Effector CD4-positive, alpha-beta T cell (primary cell): ENCODE measurements around the gene MYO7A.
"Not testable (repeated sequence)": the region's sequence is repeated elsewhere in the genome, so short reads cannot be mapped to it uniquely, and the experiment has no call there.

Experiments
- DNase-seq: peaks from one replicate; pipeline ENCODE4 v3.0.0-alpha.2; 2020

MYO7A gene

DNA sequence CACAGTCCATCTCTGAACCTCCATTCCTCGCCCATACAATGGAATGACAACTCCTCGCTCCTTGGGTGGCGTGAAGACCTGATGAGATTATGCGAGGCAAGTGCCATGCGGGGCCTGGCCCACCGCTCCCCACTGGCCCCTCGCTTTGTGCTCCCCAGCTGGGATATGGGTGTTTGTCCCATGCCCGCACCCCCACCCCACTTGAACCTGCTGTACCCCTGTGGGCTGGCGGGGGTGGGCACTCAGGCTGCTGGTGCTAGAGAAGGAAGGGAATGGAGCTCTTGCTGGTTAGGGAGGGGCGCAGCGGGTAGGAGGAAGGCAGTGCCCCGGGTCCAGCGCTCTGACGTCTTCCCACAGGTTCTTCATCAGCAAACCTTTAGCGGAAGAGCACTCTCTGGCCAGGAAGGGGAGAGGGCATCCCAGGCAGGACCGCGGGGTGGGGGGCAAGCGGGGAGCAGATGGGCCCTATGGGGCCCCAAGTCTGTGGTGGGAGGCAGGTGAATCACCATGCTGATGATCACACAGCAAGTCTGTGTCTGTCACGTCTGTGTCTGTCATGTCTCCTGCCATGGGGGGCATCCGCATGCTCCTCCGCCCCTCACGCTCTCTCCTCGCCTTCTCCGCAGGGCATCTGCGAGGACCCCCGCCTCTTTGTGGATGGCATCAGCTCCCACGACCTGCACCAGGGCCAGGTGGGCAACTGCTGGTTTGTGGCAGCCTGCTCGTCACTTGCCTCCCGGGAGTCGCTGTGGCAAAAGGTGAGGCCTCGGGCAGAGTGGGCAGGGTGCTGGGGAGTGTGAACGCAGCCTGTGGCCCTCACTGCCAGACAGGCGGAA, 34.8 kb upstream of the MYO7A start:
- no peak for DNase-seq

- DNase-seq = no peak
Measured at GRCh38 chr11:77093987-77094840, 33.8 kb upstream of the MYO7A start.

- no peak for DNase-seq
Measured at GRCh38 chr11:77094841-77095365, 33.1 kb upstream of the MYO7A start.

DNA sequence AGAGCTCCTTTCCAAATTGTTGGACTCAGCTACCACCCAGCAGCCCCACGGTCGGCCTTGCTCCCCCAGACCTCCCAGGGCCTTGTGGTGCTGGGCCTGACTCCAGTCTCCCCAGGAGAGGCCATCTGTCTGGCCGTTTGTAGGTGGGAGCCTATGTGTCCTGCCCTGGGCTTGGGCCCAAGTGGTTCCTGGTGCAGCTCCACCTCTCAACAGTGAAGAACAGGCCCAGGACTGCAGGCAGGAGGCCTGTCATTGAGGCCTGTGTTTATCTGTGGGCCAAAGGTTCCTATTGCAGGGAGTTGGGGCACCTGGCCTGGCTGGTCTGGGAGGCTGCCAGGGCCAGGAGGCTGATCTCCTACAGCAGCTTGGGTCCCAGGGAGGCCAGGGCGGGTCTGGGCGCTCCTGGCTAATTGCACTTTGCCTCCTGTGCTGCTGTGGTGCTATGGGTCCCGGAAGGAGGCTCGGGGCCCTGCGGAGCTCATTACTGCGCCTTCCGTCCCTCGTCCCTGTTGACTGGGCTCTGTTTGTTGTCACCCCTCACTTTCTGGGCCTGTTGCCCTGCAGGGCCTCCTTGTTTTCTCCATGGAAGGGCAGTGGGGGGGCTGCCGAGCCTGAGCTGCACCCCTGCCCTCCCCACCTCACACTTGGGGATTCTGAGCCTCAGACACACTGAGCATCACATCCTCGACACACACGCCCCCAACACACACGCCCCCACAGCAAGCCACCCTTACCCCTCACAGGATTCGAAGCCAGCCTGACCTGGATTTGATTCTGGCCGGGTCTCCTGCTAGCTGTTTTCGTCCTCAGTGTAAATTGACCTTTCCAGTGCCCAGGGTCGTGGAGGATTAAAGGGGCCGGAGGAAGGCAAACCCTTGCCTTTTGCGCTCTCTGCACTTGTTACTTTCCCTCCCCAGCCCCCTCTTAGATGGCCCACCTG, 32.2 kb upstream of the MYO7A start:
- no peak for DNase-seq

- no peak for DNase-seq
Measured at GRCh38 chr11:77096591-77097019, 31.4 kb upstream of the MYO7A start.

DNA sequence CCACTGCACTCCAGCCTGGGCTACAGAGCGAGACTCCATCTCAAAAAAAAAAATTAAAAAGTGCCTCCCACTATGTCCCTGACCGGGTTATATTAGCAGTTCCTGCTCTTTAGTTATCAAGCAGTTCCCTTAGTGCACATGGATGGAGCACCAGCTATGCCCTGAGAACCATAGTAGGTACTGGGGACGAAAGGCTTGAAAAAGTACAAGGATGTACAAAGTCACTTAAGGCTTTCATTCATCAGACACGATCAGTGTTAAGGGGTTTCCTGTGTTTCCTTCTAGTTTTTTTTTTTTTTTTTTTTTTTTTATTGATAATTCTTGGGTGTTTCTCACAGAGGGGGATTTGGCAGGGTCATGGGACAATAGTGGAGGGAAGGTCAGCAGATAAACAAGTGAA, 30.9 kb upstream of the MYO7A start:
- DNase-seq = not testable (repeated sequence)

- no peak for DNase-seq
Measured at GRCh38 chr11:77100166-77101042, 27.6 kb upstream of the MYO7A start.

DNA sequence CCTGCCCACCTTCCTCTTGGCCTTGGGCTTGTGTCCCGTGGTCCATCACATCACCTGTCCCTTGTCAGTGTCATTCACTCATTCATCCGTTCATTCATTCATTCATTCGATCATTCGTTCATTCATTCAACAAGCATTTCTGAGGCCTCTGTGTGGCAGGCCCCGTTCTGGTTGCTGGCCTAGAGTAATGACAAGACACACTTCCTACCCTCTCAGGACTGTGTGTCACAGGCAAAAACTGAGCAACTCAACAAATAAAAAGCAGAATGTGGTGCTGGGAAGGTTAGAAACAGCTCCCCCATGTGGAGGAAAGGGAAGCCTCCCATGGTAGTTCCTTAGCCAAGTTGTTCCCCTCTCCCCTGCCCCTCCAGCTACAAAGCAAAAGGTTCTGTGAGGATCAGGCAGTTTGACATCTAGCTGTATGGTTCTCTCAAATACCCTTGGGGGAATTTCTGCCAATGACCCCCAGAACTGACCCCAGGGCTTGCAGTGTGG, 27.0 kb upstream of the MYO7A start:
- DNase-seq = no peak

- no peak for DNase-seq
Measured at GRCh38 chr11:77102246-77103210, 25.5 kb upstream of the MYO7A start, which contains the start of gene OMP. Gene OMP (plus strand): TSS chr11:77102840. CDS start chr11:77102840, 0 bp downstream.

DNA sequence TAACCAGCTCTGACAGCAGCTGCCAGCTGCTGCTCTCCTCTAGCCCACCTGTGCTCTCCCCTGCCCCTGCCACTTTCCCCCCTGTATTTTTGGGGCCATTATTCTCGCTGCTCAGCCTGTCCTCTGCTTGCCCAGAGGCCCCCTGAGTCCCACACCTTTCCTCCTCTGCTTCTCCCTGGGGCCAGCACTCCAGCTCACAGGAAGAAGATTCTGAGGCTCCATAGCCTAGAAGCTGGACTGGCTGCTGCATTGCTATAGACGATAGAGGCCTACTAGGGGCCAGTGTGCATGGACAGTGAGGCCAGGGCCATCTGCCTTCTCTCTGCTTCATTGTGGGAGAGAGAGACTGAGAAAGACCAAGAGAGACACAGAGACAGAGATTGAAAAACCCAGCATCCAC, 24.7 kb upstream of the MYO7A start:
- no peak for DNase-seq

DNA sequence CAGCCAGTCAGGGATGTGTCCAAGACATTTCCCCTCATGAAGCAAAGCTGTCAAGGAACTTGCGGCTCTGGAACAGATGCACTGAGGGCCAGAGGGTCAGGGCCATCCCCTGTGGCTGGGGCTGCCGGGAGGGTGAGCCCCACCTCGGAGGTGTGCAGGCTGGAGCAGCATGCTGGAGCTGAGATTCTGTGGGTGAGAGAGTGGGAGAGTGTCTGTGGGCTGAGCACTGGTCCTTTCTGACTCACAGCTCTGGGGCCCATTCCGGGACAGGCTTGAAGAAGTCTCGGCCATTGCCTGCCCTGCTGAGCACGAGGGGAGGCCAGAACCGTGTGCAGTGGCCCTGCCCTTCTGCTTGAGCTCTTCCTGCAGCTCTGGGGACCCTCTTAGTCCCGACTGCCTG, 23.3 kb upstream of the MYO7A start:
- no peak for DNase-seq

DNA sequence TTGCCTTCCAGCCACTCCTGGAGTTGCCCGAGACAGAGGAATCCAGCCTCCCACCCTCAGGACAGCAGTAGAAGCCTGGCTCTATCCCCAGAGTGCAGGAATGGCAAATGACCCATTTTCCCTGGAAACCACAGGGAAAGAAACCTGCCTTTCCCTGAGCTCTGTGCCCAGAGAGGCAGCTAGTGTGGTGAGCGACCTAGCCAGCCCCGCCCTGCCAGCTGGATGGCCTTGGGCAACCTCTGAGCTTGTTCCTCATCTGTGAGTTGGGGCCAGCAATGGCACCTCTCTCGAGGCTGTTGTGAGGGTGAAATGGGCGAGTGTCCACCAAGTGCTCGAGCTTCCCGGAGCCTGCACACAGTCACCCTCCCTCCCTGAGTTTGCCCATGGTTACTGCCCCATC, 21.7 kb upstream of the MYO7A start:
- DNase-seq = no peak

GRCh38 chr11:77106759-77107158, 21.3 kb upstream of the MYO7A start:
- no peak for DNase-seq

DNA sequence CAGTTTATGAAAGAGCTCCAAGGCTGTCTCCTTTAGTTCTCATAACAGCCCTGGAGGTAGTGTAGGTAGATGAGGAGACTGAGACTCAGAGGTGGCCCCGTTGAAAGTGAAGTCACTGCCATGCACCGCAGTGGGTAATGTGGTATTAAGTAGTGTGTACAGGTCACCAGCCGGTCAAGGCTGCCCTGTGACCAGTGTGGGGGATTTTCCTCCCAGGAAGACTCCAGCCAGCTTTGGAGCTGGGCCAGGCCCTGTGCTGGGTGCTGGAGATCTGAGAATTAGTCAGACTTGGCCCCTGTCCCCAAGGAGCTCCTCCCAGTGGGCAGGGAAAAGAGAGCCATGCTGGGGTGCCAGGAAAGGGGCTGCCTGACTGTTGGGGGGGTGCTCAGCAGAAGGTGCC, 20.1 kb upstream of the MYO7A start:
- no peak for DNase-seq

DNA sequence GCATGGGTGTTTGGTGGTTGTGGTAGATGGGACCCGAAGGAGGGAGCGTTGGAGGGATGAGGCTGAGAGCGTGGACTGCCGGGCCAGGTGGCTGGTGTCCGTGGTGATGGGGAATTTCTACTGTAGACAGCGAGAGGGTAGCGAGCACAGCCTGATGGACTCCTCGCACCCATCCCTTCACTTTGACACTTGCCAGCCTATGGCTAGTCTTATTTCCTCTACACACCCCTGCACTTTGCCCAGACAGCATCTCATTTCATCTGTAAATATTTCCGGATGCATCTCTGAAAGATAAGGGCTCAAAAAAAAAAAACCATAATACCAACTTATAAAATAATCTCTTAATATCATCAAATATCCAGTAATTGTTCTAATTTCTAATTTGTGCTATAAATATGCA, 19.6 kb upstream of the MYO7A start:
- DNase-seq = no peak

- DNase-seq = no peak
Measured at GRCh38 chr11:77109236-77110019, 18.6 kb upstream of the MYO7A start.

- DNase-seq = no peak
Measured at GRCh38 chr11:77110836-77111235, 17.2 kb upstream of the MYO7A start.

- DNase-seq = no peak
Measured at GRCh38 chr11:77111277-77111676, 16.8 kb upstream of the MYO7A start.

GRCh38 chr11:77111946-77112345, 16.1 kb upstream of the MYO7A start:
- DNase-seq = no peak
